Activated CD8-positive, alpha-beta memory T cell treated with anti-CD3 and anti-CD28 coated beads, Interleukin-2, amount 50 U/mL, for 24 hours (primary cell): ENCODE results near the gene PLA2G2F.

Source experiments
- DNase-seq: peaks from one replicate; pipeline ENCODE4 v3.0.0-alpha.2; 2020; ENCODE audit errors: extremely low read depth

Gene PLA2G2F

GRCh38 chr1:20142001-20142710 is 3.0 kb downstream of the PLA2G2F start:
- DNase-seq = no peak

DNA sequence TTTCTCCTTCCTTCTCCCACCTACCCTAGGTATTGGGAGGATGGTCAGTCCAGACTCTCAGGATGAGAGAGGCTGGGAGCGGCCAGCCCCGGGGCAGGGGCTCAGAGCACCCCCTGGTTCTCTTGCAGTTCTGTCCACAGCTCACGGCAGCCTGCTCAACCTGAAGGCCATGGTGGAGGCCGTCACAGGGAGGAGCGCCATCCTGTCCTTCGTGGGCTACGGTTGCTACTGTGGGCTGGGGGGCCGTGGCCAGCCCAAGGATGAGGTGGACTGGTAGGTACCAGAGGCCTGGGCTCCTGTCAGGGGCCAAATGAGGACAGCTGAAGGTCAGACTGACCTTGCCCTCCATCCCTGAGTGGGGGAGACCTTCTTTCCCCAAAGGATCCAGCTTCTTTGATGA is 4.2 kb downstream of the PLA2G2F start:
- no peak for DNase-seq

- no peak for DNase-seq
Observed at GRCh38 chr1:20143734-20144565, 4.8 kb downstream of the PLA2G2F start.

GRCh38 chr1:20147846-20148570 is 8.9 kb downstream of the PLA2G2F start:
- DNase-seq = no peak

- no peak for DNase-seq
Observed at GRCh38 chr1:20148571-20149500, 9.7 kb downstream of the PLA2G2F start.

DNA sequence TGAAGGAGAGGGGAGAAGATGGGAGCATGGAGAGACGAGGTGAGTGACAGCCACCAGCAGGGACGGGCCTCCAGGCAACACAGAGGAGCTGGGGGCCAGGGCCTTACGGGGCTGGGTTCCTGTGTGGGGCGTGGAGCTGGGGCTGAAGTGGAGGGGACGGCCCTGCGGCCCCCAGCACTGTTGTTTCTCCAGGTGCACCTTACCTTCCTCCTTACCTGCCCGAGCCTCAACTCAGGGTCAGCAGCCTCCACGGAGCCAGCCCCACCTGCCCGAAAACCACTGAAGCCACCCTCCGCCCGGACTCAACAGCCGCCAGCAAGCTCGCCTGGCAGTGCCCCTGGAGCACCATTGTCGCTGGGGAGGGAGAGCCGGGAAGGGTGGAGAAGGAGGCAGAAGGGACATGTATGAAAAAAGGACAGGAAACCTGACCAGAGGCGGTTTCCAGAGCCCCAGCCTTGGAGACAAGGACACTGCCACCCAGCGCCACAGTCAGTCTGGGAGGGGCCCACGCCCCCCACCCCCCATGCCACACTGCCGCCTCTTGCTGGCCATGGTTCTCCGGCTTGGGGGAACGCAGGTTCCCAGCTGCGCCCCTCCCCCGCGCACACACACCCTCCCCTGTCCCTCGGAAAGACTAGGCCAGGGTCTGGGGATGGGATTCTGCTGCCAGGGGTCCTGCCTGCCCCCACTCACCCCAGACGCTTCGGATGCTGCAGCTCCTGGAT is 10.6 kb downstream of the PLA2G2F start:
- no peak for DNase-seq

DNA sequence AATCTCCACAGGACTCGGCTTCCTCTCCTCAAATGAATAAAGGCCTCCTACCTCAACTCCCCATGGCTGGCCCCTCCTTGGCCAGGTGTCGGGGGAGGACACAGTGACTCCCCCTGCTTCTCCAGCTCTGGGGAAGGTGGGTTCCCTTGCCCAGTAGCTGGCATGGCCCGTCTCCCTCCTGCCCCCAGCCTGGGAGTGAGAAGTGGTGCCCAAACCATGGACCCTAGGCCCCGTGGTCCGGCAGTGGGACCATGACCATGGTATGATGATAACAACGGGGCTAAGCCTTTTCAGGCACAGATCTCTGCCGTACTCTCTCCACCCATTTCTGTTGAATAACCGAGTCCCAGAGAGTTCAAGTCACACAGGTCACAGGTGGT is 11.2 kb downstream of the PLA2G2F start:
- no peak for DNase-seq

GRCh38 chr1:20150969-20151368 is 11.8 kb downstream of the PLA2G2F start:
- no peak for DNase-seq

- peak; percentile 51 for DNase-seq
Observed at GRCh38 chr1:20151906-20152598, 12.9 kb downstream of the PLA2G2F start.

DNA sequence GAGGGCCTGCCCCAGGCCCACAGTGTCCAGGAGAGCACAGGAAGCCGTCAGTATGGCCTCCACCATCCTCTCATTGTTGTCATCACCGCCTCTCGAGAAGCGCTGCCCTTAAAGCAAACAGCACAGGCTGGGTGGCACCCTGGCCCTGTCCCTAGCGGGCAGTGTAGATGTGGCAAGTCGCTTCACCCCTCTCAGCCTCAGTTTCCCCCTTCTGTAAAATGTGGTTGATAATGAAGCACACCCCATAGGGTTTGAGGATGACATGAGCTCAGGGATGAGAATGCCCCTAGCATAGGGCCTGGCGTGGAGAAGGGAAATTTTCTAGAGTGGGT is 13.4 kb downstream of the PLA2G2F start:
- no peak for DNase-seq

- DNase-seq = no peak
Observed at GRCh38 chr1:20153000-20153418, 13.9 kb downstream of the PLA2G2F start.

DNA sequence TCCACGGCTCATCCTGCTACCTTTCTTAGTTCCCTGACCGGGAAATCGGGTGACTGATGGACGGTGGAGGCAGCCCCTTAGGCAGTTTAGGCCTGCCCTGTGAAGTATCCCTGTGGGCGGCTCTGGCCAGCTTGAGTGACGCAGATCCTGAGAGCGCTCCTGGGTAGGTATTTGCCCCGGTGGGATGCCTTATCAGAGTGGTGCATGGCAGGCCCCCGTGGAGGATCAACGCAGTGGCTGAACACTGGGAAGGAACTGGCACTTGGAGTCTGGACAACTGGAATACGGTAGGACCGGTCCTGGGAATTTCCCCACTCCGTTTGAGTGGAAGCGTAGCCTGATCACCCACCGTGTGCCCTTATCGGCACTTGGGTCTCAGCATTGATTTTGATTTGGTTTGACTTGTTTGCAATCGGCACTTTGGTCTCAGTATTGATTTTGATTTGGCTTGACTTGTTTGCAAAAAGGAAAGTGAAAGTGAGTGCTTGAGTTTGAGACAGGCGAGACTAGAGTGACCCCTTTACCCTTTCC is 15.2 kb downstream of the PLA2G2F start:
- DNase-seq = no peak

DNA sequence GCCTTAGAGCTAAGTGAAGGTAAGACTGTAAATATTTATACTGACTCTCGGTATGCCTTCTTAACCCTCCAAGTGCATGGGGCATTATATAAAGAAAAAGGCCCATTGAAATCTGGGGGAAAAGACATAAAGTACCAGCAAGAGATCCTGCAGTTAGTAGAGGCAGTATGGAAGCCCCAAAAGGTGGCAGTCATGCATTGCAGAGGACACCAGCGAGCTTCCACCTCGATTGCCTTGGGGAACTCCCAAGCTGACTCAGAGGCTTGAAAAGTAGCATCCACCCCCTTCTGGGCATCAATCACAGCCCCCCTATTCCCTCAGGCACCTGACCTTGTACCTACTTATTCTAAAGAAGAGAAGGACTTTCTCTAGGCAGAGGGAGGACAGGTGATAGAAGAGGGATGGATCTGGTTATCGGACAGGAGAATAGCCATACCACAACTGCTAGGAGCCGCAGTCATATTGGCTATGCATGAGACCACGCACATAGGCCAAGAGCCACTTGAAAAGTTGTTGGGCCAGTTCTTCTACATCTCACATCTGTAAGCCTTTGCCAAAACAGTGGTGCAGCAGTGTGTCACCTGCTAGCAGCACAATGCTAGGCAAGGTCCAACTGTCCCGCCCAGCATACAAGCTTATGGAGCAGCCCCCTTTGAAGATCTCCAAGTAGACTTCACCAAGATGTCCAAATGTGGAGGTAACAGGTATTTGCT is 19.4 kb downstream of the PLA2G2F start:
- DNase-seq = no peak

DNA sequence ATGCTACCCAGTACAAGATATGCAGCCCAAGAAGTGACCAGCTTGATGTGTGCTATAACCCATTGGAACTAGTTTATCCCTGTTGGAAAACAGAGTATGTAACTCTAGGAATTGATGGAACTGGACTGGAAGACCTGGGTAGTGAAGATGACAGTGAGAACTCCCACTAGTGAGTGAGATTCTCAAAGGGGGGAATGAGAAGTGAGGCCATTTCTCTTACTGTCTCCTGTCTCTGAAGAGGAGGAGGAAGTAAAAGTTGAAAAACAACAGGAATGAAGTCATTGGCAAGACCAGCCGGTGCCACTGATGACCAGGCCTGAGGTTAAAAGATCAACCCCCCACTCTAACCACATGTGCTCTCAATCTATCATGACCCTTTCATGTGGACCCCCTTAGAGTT is 20.9 kb downstream of the PLA2G2F start:
- DNase-seq = no peak

- DNase-seq = no peak
Observed at GRCh38 chr1:20164694-20165202, 25.6 kb downstream of the PLA2G2F start.

DNA sequence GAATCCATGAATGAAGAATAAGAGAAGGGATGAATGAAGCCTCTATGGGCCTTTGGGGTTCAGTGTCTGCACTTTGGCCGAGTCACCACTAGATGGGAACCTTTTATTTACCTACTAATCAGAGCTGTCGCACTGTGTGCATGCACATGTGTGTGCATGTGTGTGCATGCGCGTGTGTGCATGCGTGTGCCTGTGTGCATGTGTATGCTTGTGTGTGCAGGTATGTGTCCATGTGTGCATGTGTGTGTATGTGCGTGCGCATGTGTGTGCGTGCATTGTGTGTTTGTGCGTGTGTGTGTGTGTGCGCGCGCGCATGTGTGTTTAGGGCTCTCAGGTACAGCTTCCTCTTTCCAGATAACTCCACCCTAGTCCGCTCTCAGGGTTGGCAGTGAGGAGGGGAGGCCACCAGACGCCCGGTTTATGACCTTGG is 26.4 kb downstream of the PLA2G2F start:
- DNase-seq = no peak

DNA sequence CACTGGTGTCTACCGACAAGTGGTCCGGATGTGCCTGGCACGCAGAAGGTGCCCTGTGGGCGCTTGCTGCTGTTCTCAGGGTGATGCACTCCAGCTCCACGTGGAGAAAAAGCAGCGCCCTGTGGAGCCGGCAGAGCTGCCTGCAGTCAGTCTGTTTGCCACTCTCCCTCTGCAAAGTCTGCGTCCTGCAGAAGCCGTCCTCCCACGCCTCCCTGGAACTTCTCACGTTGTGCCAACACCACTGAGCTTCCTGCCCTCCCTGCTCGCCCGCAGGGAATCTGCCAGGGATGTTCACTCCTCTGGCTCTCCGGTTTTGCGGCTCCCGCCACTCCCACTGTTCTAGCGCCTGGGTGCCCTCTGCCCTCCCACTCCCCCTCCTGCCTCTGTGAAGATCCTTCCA is 26.9 kb downstream of the PLA2G2F start:
- DNase-seq = no peak

GRCh38 chr1:20167126-20167525 is 28.0 kb downstream of the PLA2G2F start:
- no peak for DNase-seq
